ENCODE measurements around the gene DCAF11.

Gene DCAF11

DNA sequence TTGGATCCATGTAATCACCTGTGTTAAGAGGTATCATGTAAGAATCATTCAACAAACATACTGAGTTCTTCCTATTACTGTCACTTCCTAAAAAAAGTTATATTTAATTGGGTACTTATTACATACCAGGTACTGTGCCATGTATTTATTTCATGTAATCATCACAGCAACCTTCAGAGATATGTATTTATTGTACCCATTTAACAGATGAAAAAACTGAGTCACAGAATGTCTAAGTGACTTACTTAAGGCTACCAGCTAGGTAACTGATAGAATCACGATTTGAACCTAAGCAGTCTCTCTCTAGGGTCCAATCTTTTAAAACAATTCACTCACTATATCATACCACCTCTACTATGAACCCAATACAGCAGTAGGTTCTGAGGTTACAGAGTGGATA, 29.9 kb downstream of the DCAF11 start:
- no peak for DNase-seq

GRCh38 chr14:24145219-24145618, 30.6 kb downstream of the DCAF11 start:
- DNase-seq = no peak

- no peak for DNase-seq
Observed at GRCh38 chr14:24145690-24146452, 31.3 kb downstream of the DCAF11 start.

- peak; percentile 95 for DNase-seq
Observed at GRCh38 chr14:24146453-24146977, 31.9 kb downstream of the DCAF11 start, which contains the start of gene PSME2. Gene PSME2 (minus strand): TSS chr14:24146610. CDS start chr14:24146581, 29 bp downstream.

- peak; percentile 97 for DNase-seq
Observed at GRCh38 chr14:24146978-24147760, 32.6 kb downstream of the DCAF11 start, which contains the start of gene RNF31. Gene RNF31 (plus strand): TSS chr14:24147498. CDS start chr14:24147699, 201 bp downstream.

- no peak for DNase-seq
Observed at GRCh38 chr14:24147761-24148428, 33.3 kb downstream of the DCAF11 start.

- DNase-seq = no peak
Observed at GRCh38 chr14:24149302-24149969, 34.9 kb downstream of the DCAF11 start.

- no peak for DNase-seq
Observed at GRCh38 chr14:24150061-24150460, 35.5 kb downstream of the DCAF11 start.

DNA sequence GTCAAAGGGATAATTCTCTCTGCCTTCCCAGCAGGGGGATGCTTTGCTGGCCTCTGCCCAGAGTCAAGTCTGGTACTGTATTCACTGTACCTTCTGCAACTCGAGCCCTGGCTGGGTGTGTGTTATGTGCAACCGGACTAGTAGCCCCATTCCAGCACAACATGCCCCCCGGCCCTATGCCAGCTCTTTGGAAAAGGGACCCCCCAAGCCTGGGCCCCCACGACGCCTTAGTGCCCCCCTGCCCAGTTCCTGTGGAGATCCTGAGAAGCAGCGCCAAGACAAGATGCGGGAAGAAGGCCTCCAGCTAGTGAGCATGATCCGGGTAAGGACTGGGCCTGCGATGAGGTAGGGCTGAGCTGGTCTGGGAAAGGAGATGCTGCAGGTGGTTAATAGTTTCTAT, 36.0 kb downstream of the DCAF11 start:
- no peak for DNase-seq

GRCh38 chr14:24150993-24151392, 36.4 kb downstream of the DCAF11 start:
- no peak for DNase-seq

DNA sequence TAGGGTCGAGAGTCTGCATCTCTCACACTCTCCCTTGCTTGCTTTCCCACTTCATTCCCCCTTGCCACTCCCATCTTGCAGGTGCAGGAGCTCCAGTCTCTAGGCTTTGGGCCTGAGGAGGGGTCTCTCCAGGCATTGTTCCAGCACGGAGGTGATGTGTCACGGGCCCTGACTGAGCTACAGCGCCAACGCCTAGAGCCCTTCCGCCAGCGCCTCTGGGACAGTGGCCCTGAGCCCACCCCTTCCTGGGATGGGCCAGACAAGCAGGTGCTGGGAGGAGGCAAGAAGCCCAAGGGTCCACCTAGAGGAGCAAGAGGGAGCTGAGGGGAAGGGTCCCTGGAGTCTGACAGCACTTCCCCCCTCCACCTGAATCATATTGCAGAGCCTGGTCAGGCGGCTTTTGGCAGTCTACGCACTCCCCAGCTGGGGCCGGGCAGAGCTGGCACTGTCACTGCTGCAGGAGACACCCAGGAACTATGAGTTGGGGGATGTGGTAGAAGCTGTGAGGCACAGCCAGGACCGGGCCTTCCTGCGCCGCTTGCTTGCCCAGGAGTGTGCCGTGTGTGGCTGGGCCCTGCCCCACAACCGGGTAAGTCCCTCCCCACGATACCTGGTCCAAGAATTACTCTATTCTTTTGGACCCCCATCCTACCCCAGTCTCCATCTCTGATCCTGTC, 37.0 kb downstream of the DCAF11 start:
- DNase-seq = no peak

- DNase-seq = no peak
Observed at GRCh38 chr14:24155100-24155499, 40.5 kb downstream of the DCAF11 start.

DNA sequence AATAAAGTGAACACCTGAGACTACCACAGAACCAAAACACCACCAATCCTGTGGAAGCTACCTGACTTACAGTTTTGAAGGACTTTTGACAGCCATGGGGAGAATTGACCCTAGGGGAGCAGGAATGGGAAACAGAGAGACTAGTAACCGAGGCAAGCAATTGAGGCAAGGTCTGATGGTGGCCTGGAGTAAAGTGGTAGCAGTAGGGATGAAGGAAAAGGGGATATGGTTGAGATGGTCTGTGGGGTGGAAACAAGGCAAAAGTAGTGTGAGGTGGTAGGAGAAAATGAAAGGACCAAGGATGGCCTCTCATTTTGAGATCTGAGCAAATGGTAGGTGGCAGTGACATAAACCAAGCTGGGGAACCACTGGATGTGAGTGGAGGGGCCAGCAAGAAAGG, 42.3 kb downstream of the DCAF11 start:
- DNase-seq = no peak

GRCh38 chr14:24157331-24157730, 42.8 kb downstream of the DCAF11 start:
- DNase-seq = no peak

DNA sequence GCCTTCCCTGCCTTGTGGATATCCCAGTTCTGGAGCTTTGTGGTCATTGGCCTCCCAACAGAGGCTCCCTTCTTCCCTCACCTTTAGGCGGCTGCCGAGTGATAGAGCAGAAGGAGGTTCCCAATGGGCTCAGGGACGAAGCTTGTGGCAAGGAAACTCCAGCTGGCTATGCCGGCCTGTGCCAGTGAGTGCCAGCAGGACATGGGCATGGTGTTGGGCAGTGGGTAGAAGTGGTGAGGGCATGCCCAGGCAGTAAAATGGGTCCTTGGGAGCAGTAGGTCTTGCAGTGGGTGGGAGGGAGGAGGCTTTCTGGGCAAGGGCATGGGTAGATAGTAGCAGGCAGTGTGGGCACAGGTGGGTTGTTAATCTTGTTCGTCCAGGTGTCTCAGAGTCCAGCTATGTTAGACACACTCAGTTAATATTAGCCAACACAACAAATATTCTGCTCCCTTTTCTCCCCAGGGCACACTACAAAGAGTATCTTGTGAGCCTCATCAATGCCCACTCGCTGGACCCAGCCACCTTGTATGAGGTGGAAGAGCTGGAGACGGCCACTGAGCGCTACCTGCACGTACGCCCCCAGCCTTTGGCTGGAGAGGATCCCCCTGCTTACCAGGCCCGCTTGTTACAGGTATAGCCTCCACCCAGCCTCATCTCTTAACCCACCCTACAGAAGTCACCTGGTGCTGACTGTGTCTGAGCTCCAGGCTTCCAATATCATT, 45.4 kb downstream of the DCAF11 start:
- DNase-seq = no peak

DNA sequence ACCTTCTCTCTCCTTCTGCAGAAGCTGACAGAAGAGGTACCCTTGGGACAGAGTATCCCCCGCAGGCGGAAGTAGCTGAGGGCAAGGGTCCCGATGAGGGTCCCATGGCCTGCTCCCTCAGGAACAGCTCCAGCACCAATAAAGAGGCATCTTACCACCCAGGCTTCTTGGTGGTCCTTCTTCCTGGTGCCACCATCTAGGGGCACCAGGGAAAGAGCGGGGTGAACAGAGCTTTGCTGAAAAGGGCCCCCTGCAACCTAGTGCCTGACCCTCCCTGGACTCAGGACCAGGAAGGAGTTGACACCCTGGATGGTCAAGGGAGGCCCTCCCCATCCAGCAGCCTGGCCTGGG, 45.9 kb downstream of the DCAF11 start:
- DNase-seq = no peak

DNA sequence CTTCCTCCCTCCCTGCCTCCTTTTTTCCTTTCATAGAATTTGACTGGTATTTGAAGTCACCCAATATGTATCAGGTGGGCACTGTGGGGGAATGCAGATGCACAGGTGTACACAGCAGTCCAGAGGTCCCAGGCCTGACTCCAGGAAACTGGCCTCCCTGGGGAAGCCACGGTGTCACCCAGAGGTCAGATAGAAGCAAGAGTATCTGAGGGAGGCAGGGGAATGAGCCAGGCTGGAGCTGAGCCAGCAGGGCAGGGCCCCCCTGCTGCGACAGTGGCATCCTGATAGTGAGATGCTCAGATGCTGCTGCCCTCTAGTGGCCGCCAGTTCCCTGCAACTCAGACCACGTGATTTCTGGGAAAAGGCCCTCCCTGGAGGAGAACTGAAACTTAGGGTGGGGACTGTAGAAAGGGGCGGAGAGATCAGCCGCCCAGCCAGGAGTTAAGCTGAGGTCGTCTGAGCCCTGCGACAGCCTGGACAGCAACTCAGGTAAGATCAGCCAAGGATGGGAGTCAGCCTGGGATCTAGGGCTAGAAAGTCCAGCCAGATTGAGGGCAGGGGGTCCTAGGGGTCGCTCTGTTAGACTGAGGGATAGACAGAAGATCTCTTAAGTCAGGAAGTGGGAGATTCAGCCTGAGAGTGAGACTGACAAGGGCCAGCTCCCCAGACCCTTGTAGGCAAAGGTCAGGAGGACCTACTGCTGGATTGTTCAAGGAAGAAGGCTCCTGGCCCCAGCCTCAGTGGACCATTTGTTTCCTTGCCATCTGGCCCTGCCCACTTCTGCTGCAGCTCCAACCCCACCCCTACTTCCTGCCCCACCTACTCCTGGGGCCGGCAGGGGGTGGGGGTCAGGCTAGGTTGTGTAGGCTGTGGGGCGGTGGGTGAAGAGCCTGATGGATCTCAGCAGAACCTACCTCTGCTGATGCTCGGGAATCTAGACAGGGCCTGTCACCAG, 46.5 kb downstream of the DCAF11 start, which contains the start of gene IRF9:
Gene IRF9, plus strand, starts transcription at position 416 of the 955 bp plus-strand sequence. CDS start 880 bp downstream, outside the sequence.
- DNase-seq = peak; percentile 88

- DNase-seq = no peak
Observed at GRCh38 chr14:24162093-24162492, 47.5 kb downstream of the DCAF11 start.

- no peak for DNase-seq
Observed at GRCh38 chr14:24164518-24164991, 50.0 kb downstream of the DCAF11 start.

GRCh38 chr14:24165785-24166184, 51.2 kb downstream of the DCAF11 start:
- no peak for DNase-seq

Measured in NK-92 treated with Interleukin-12 subunit alpha and Interleukin-12 subunit beta, amount 100 ng/mL, for 24 hours (cell line).